Upper lobe of left lung (tissue), 6 donors: Measurements from ENCODE around the gene NPIPB6. TPM values are rescaled to one million over a fixed set of nuclear protein-coding genes. Genes with fewer than 3 reads are reported as not detected.

Source experiments
- ATAC-seq, 2 donors: fragments of 200-7000 bp; cut with Tn5 transposase; one replicate each; pipeline ENCODE4 v1.9.1; 2022; ENCODE audit warnings: mild to moderate bottlenecking in 2 of 2, moderate library complexity in 2 of 2; ENCODE audit not compliant: low FRiP score in 2 of 2
- DNase-seq, 2 donors: peaks; one replicate each; pipeline ENCODE4 v3.0.0-alpha.2; 2019 to 2020
- H3K27ac ChIP-seq, 4 donors: fragments of 200-600 bp; sonication (generic); one replicate each; pipeline ENCODE4 v1.5.1; 2016 to 2019
- H3K27me3 ChIP-seq, 4 donors: fragments of 200-600 bp; sonication (generic); one replicate each; pipeline ENCODE4 v1.5.1; 2017 to 2019
- H3K36me3 ChIP-seq, 4 donors: fragments of 200-600 bp; sonication (generic); one replicate each; pipeline ENCODE4 v1.5.1; 2016 to 2019
- H3K4me1 ChIP-seq, 4 donors: fragments of 200-600 bp; sonication (generic); one replicate each; pipeline ENCODE4 v1.5.1; 2018 to 2019
- H3K4me3 ChIP-seq, 4 donors: fragments of 200-600 bp; sonication (generic); one replicate each; pipeline ENCODE4 v1.5.1; 2017 to 2019; ENCODE audit warnings: mild to moderate bottlenecking in 2 of 4, moderate library complexity in 1 of 4
- H3K9me3 ChIP-seq, 4 donors: fragments of 200-600 bp; sonication (generic); one replicate each; pipeline ENCODE4 v1.5.1; 2018 to 2019
- EP300 ChIP-seq, 4 donors: sonication (generic); formaldehyde crosslinking; IDR thresholded peaks; one replicate each; pipeline ENCODE4 v1.5.1; 2017; ENCODE audit warnings: antibody characterized with exemption in 4 of 4, control low read depth in 2 of 4
- POLR2A ChIP-seq, 4 donors: fragments of 450-650 bp; IDR thresholded peaks; one replicate each; pipeline ENCODE4 v1.5.1; 2016 to 2017; ENCODE audit warnings: antibody characterized with exemption in 4 of 4, mild to moderate bottlenecking in 2 of 4
- POLR2AphosphoS5 ChIP-seq, 2 donors: sonication (generic); formaldehyde crosslinking; IDR thresholded peaks; one replicate each; pipeline ENCODE4 v1.5.1; 2017; ENCODE audit warnings: antibody characterized with exemption in 2 of 2
- WGBS, 2 donors: methylation state at CpG; one replicate each; pipeline ENCODE4 v1.1.5; 2017 to 2018; 5-methylcytosine and 5-hydroxymethylcytosine counted together
- total RNA-seq, 6 donors: library from RNA; depleted of rRNA in 4 of 6; stranded (reverse); fragments of >200 nt in 4 of 6; gene quantifications; one replicate each; pipeline versions ENCODE4 v1.1.0 to v1.2.1, GENCODE V29; 2016 to 2021
- TF ChIP-seq, protein P1 (sequence below), 6 experiments: fragments of 450-650 bp in 4 of 6; fragments of 200-600 bp in 2 of 6; sonication (generic) in 2 of 6; IDR thresholded peaks; one replicate each; pipeline ENCODE4 v1.5.1; 2016 to 2019; ENCODE audit warnings: antibody characterized with exemption in 6 of 6
- donor health status: DM: no; HTN: no; CAD: no; lungs with moderate emphysema.
- donor health status: DM: no; HTN: yes; CAD: no; lungs with severe emphysema.

NPIPB6 gene
- total RNA-seq, 6 donors from 2014 or later = 1.6 to 3.3 TPM; not detected in 4

DNA sequence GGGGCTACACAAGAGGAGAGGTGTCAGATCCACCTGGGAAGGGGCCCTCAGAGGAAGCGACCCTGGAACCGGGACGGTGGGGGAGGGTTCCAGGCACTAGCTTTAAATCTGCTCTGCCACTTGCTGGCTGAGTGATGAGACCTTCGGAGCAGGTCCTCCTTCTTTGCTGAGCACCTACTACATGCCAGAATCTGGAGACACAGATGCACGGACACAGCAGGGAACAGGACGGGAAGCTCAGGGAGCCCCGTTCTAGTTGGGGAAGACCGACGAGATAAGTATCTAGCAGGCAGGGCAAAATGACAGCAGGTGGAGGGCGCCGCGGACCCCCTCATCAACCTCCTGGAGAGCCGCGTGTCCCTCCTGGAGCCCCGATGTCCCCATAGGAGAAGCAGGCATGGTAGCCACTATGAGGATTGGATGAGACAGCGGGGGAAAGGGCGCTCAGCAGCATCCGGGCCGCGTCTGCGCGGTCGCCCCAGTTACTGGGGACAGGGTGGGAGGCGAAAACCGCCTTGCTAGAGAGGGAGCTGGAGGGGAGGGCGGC, 43.8 kb downstream of the NPIPB6 start:
- H3K27ac ChIP-seq = no peak overlapping the region
- TF ChIP-seq POLR2A (IDR thresholded peaks at IDR 0.05) (no peak), POLR2AphosphoS5 (IDR thresholded peaks at IDR 0.05) (no peak), EP300 (IDR thresholded peaks at IDR 0.05) (no peak)
- TF ChIP-seq, protein P1, sequence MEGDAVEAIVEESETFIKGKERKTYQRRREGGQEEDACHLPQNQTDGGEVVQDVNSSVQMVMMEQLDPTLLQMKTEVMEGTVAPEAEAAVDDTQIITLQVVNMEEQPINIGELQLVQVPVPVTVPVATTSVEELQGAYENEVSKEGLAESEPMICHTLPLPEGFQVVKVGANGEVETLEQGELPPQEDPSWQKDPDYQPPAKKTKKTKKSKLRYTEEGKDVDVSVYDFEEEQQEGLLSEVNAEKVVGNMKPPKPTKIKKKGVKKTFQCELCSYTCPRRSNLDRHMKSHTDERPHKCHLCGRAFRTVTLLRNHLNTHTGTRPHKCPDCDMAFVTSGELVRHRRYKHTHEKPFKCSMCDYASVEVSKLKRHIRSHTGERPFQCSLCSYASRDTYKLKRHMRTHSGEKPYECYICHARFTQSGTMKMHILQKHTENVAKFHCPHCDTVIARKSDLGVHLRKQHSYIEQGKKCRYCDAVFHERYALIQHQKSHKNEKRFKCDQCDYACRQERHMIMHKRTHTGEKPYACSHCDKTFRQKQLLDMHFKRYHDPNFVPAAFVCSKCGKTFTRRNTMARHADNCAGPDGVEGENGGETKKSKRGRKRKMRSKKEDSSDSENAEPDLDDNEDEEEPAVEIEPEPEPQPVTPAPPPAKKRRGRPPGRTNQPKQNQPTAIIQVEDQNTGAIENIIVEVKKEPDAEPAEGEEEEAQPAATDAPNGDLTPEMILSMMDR (IDR thresholded peaks at IDR 0.05) = no peak
- H3K9me3 ChIP-seq = no peaks in the 10 kb centered on the region
- no peak for ATAC-seq
- H3K36me3 ChIP-seq = no peaks in the 10 kb centered on the region
- no peak for DNase-seq
- peaks cover 0 to 4% (median 1%) of the 10 kb centered on the region in 4 donors for H3K4me1 ChIP-seq
- H3K27me3 ChIP-seq = no peaks in the 10 kb centered on the region
- WGBS, 2 donors = 93 to 96% methylated on average over 17 to 26 of the region's 26 CpGs
- H3K4me3 ChIP-seq = no peak overlapping the region

GRCh38 chr16:28318042-28318744, 45.1 kb downstream of the NPIPB6 start:
- H3K9me3 ChIP-seq = no peaks in the 10 kb centered on the region
- no peak for ATAC-seq

GRCh38 chr16:28317040-28317880, 46.0 kb downstream of the NPIPB6 start:
- H3K9me3 ChIP-seq = no peaks in the 10 kb centered on the region
- ATAC-seq = peak; percentile 55 to 65
- H3K36me3 ChIP-seq = no peaks in the 10 kb centered on the region
- no peaks in the 10 kb centered on the region for H3K27me3 ChIP-seq
- peak; percentile 49 to 83 for DNase-seq
- no peak overlapping the region for H3K27ac ChIP-seq
- TF ChIP-seq EP300 (IDR thresholded peaks at IDR 0.05) = no peak
- TF ChIP-seq, protein P1 (IDR thresholded peaks at IDR 0.05) = peak; percentile 73 to 90 (median 82)
- H3K4me1 ChIP-seq = peaks cover 0 to 4% (median 1%) of the 10 kb centered on the region in 4 donors
- 28 to 83% methylated on average over 7 to 14 of the region's 22 CpGs for WGBS, 2 donors
- H3K4me3 ChIP-seq = no peak overlapping the region

More at GRCh38 chr16:28318042-28318744, 45.1 kb downstream of the NPIPB6 start:
- WGBS, 2 donors = 84 to 85% methylated on average over 6 to 9 of the region's 9 CpGs
- no peak for TF ChIP-seq POLR2AphosphoS5 (IDR thresholded peaks at IDR 0.05)
- no peak for TF ChIP-seq POLR2A (IDR thresholded peaks at IDR 0.05)
- TF ChIP-seq EP300 (IDR thresholded peaks at IDR 0.05) = no peak
- TF ChIP-seq, protein P1 (IDR thresholded peaks at IDR 0.05) = no peak
- Histone ChIP-seq H3K36me3 (no peaks in the 10 kb centered on the region), H3K4me3 (no peak overlapping the region), H3K4me1 (peaks cover 0 to 4% (median 1%) of the 10 kb centered on the region in 4 donors), H3K27me3 (no peaks in the 10 kb centered on the region), H3K27ac (no peak overlapping the region)
- DNase-seq = no peak

DNA sequence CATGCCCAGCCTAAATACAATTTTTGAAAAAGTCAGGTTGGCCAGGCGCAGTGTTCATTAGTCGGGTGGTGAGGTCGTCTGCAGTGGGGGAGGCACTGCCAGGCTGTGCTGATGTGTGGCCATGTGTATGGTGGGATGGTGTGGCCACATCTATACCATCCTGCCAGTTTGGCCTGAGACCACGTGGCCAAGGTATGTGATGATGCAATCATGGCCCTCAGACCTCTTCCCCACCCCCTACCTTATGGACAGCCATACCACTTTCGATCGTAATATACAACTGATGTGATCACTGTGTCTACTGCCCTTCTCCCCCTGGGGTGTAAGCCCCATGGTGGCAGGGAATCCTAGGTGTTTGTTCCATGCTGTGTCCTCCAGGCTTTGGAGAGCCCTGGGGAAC, 47.3 kb downstream of the NPIPB6 start:
- Histone ChIP-seq H3K9me3 (no peaks in the 10 kb centered on the region), H3K27ac (no peak overlapping the region), H3K27me3 (no peaks in the 10 kb centered on the region), H3K4me3 (no peak overlapping the region), H3K4me1 (peaks cover 0 to 4% (median 1%) of the 10 kb centered on the region in 4 donors), H3K36me3 (no peaks in the 10 kb centered on the region)
- DNase-seq = no peak
- TF ChIP-seq, protein P1 (IDR thresholded peaks at IDR 0.05) = no peak
- TF ChIP-seq POLR2A (IDR thresholded peaks at IDR 0.05) (no peak), POLR2AphosphoS5 (IDR thresholded peaks at IDR 0.05) (no peak)
- ATAC-seq = no peak
- WGBS, 2 donors = 74 to 84% methylated on average over 3 to 6 of the region's 6 CpGs
